GM12872 (cell line): ENCODE data around the gene DHX58.
A peak's percentile ranks its signal among the peaks of the same experiment; 100 is the strongest.

Experiments
- CTCF ChIP-seq: IDR thresholded peaks from 3 replicates; pipeline ENCODE4 v1.5.1; 2011; ENCODE audit warnings: low read depth, mild to moderate bottlenecking, low read length, moderate library complexity; ENCODE audit not compliant: insufficient read depth

Gene DHX58

GRCh38 chr17:42118545-42118944 is 6.0 kb upstream of the DHX58 start:
- peak; percentile 62 for TF ChIP-seq CTCF

- TF ChIP-seq CTCF, result no peak
These were observed 5.6 kb upstream of the DHX58 start for GRCh38 chr17:42118126-42118510.

GRCh38 chr17:42117397-42118125 is 5.0 kb upstream of the DHX58 start:
- no peak for TF ChIP-seq CTCF

GRCh38 chr17:42116705-42117396 is 4.3 kb upstream of the DHX58 start:
- TF ChIP-seq CTCF, result peak; percentile 79

- TF ChIP-seq CTCF, result no peak
These were observed 1.6 kb upstream of the DHX58 start for GRCh38 chr17:42114118-42114517.

- no peak for TF ChIP-seq CTCF
These were observed 967 bp upstream of the DHX58 start for GRCh38 chr17:42113293-42114069.

- no peak for TF ChIP-seq CTCF
These were observed 503 bp downstream of the DHX58 start for GRCh38 chr17:42111871-42112551.
